GM18873 (cell line): ENCODE results near the gene AKAP17A.
"Not testable (repeated sequence)": the region's sequence is repeated elsewhere in the genome, so short reads cannot be mapped to it uniquely, and the experiment has no call there.

Source experiments
- ATAC-seq: cut with Tn5 transposase; IDR thresholded peaks from one replicate; pipeline ENCODE4 v1.9.1; 2021; ENCODE audit warnings: mild to moderate bottlenecking, moderate library complexity, moderate number of reproducible peaks; ENCODE audit not compliant: unreplicated experiment, low FRiP score

Gene AKAP17A

DNA sequence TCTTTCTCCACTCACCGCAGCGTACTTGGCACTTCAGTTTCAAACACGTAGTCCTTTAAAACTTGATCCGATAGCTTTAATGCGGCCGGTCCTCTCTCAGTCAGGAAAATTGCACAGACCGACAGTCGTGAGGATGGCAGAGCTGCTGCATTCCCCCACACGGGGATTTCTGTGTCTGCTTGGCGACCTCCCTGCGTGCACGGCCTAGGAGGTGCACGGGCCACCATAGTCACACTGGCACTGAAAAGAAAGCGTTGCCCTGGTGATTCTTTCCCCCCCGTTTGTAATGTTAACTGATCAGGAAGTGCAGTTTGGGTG, 10.3 kb downstream of the AKAP17A start:
- ATAC-seq: no peak

DNA sequence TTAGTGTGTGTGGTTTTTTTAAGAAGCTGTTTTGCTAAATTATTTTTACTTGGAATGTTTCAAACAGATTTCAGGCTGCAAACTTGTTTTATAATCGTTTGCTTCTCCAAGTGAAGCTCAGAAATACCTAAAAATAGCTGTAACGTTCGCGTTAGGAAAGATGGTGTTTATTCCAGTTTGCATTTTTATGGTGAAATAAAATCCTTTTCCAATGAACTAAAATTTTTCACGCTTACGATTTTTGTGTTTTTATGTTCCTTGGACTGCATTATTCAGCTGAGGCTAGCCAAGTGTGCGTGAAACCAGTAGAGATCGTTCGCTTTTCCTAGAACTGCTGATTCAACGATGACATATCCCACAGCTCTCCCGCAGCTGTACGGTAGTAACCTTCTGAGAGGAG, 10.9 kb downstream of the AKAP17A start:
- no peak for ATAC-seq

DNA sequence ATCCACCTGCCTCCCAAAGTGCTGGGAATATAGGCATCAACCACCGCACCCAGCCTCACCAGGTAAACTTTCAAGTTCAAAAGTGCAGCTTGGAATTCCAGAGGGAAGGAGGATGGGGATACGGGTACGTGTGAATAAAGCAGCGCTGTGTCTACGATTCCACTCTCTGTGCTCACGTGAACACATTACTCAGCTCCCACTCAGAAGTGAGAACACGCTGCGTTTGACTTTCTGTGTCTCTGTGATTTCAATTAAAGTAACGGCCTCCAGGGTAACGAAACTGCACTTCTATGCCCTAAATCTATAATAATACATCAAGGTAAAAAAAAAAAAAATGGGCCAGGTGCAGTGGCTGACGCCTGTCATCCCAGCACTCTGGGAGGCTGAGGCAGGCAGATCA, 15.1 kb downstream of the AKAP17A start:
- no peak for ATAC-seq

DNA sequence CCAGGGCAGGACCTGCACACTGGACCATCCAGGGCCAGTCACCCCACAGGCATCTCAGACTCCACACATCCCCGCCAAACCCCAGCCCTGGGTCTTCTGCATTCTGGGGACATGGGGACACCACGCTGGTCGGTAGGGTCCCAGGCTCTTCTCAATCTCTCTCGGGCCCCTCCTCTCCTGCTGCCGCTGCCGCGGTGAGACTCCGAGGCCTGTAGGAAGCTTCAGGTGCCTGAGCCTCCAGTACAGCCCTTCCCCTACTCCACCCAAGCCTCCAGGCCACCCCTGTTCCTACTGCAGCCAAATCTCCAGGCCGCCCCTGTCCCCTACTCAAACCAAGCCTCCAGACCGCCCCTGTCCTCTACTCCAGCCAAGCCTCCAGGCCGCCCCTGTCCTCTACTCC, 17.9 kb downstream of the AKAP17A start:
- no peak for ATAC-seq

DNA sequence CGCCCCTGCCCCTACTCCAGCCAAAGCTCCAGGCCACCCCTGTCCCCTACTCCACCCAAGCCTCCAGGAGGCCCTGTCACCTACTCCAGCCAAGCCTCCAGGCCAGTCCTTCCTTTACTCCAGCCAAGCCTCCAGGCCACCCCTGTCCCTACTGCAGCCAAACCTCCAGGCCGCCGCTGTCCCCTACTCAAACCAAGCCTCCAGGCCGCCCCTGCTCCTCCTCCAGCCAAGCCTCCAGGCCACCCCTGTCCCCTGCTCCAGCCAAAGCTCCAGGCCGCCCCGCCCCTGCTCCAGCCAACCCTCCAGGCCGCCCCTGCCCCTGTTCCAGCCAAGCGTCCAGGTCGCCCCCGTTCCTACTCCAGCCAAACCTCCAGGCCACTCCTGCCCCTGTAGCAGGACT, 18.4 kb downstream of the AKAP17A start:
- no peak for ATAC-seq

DNA sequence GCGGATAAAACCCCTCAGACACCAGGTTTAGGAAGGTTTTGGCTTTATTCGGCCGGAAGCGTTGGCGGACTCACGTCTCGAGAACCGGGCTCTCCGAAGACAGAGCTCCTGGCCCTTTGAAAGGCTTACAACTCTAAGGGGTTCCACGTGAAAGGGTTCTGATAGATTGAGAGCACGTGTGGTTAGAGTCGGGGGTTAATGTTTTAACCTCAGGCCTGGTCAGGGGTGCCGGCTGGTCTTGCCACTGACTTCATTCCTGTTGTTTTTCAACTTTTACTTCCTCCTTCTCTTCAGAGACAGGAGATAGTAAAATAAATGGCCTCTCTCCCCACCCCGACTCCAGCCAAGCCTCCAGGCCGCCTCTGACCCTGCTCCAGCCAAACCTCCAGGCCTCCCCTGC, 18.8 kb downstream of the AKAP17A start:
- ATAC-seq: no peak

DNA sequence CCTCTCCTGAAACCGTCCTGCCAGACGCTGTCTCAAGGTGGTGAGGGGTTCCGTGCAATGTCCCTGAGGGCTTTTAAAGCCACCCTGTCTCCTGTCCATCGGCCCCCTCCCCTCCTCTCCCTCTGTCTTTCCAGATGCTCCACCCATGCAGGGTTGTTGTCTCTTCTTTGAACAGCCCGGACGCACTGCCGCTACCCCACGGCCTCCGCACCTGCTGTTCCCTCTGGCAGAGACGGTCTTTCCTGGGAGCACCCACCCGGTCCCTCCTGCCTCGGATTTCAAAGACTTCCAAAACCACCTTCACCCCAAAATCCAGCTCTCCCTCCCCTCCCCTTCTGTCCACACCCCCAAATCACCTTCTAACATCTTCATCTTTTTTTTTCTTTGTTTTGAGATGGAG, 19.3 kb downstream of the AKAP17A start:
- no peak for ATAC-seq

DNA sequence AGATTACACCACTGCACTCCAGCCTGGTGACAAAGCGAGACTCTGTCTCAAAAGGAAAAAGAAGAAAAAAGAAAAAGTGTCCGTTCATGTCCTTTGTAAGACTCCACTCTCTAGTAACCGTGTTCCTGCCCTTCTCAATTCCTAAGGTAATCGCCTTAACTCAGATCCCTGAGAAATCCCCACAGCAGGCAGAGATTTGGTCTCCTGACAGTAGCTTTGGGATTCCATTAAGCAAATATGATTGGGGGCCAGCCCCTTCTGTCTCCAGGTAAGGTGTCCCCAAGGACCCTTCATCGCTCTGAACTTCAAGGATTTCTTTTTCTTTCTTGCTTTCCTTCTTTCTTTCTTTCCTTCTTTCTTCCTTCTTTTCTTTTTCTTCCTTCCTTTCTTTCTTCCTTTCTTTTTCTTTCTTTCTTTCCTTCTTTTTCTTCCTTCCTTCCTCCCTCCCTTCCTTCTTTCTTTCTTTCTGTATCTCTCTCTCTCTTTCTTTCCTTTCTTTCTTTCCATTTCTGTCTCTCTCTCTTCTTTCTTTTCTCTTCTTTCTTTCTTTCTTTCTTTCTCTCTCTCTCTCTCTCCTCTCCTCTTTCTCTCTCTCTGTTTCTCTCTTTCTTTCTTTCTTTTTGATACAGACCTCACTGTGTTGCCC, 21.4 kb downstream of the AKAP17A start:
- no peak for ATAC-seq

DNA sequence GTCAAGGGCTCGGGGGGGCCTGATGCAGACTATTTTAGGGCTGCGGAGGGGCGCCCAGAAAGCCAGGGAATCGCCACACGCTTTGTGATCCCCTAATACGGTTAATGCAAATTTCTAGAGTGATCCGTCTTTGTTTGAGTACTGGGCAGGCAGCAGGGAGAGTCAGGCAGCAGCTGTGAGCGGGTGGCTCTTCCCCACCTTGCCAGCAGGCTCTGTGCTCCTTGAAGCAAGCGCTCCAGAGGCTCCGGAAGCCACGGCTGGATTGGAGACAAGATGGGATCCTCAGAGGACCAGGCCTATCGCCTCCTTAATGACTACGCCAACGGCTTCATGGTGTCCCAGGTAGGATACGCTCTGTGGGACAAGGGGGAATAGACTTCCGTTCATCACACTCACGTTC, 23.5 kb downstream of the AKAP17A start, which contains the start of gene ASMT:
Gene ASMT, plus strand, starts transcription at position 133 of the 400 bp plus-strand sequence. Its CDS starts 141 bp downstream, at position 274.
- no peak for ATAC-seq

DNA sequence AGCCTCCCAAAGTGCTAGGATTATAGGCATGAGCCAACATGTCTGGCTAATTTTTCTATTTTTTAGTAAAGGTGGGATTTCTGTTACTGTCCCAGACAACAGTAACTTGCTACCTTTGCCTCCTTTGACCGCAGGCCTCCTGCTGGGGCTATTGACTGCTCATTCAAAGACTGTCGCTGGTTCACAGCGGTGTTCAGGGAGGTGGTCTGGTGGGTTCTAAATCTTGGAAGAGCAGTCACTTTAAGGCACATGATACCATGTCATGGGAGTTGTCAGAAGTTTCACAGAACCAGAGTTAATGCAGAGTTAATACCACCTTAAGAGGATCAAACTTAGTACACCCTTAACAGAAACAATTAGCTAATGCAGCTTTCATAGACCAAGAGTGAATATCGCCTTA, 27.3 kb downstream of the AKAP17A start:
- no peak for ATAC-seq

DNA sequence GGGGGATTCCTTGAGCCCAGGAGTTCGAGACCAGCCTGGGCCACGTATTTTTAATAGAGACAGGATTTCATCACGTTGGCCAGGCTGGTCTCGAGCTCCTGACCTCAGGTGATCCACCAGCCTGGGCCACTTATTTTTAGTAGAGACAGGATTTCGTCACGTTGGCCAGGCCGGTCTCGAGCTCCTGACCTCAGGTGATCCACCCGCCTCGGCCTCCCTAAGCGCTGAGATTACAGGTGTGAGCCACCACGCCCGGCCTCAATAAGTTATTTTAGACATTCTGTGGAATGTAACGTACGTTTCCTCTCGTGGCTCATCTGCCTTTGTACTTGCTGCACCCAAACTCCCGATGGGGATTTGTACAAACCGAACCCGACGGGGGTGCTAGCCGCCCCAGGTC, 32.3 kb downstream of the AKAP17A start:
- no peak for ATAC-seq

DNA sequence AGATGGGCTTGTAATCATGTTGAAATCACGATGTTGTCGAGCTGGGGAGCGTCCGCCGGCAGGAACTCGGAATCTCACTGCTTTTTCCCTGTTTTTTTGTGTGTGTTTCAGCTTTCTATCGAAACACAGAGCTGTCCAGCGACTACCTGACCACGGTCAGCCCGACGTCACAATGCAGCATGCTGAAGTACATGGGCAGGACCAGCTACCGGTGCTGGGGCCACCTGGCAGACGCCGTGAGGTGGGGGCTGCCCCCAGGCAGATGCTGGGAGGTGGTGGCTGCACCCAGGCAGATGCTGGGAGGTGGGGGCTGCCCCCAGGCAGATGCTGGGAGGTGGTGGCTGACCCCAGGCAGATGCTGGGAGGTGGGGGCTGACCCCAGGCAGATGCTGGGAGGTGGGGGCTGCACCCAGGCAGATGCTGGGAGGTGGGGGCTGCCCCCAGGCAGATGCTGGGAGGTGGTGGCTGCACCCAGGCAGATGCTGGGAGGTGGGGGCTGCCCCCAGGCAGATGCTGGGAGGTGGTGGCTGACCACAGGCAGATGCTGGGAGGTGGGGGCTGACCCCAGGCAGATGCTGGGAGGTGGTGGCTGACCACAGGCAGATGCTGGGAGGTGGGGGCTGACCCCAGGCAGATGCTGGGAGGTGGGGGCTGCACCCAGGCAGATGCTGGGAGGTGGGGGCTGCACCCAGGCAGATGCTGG, 32.9 kb downstream of the AKAP17A start:
- ATAC-seq: not testable (repeated sequence)

DNA sequence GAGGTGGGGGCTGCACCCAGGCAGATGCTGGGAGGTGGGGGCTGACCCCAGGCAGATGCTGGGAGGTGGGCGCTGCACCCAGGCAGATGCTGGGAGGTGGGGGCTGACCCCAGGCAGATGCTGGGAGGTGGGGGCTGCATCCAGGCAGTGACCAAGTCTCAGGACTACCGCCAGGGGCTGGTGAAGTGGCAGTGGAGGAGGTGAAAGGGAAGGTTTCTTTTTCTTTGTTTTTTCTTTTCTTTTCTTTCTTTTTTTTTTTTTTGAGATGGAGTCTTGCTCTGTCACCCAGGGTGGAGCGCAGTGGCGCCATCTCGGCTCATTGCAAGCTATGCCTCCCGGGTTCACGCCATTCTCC, 33.4 kb downstream of the AKAP17A start:
- ATAC-seq: not testable (repeated sequence)

DNA sequence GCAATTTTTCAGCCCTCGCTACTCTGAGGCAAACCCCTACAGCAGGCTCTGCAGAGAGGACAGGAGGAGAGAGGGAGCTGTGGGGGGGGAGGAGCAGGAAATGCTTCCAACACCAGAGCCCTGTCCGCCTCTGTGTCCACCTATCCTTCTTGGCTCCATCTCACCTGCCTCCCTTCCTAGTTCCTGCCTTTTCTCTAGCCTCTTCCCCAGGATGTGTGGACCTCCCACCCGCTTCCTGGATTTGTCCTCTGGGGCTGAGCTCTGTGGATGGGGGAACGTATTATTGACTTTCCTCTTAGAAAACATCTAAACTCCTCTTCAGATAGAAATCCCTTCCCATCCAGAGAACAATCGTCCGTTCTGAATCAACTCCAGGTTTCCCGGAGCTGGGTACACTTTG, 37.8 kb downstream of the AKAP17A start:
- no peak for ATAC-seq

DNA sequence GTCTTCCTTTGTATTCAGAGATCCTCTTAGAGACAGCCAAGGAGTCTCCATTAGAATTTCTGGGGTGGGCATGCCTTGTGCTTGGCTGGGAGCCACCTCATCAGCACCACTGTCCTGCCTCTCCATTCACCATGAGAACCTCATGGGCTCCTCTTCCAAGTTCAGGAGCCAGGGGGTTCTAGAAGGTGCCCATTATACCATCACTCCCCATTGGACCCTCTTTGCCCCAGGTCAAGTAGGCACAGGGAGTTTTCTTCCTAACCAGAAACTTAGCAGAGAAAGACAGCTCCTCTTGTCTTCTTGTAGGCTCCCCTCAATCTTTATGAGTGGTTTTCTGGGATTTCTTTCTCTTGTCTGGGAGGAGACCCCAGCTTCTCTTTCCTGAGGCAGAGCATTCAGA, 54.6 kb downstream of the AKAP17A start:
- no peak for ATAC-seq

DNA sequence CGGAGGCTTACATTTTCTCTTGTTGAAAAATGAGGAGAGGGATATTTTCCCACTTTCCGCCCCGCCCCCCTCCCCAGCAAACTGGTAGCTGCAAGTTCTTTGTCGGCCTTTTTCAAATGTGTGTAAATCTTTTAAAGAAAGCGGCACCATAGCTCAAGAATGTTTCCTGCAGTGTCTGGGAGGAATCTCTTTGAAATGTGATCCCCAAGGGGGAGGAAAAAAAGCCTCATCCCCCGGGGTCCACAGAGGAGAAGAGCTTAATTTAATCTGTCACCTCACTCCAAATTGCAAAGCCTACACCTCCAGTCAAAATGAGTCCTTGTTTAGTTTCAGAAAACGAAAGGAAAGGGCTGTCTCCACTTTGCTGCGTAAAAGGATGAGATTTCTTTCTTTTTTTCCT, 58.2 kb downstream of the AKAP17A start:
- ATAC-seq: no peak
